Panc1 (cell line): ENCODE measurements around the gene MIA2. TPM values are rescaled to one million over a fixed set of nuclear protein-coding genes. Genes with fewer than 3 reads are reported as not detected.

Source experiments
- ATAC-seq: fragments of 200-7000 bp; cut with Tn5 transposase; 2 replicates; pipeline ENCODE4 v1.9.1; 2020; ENCODE audit warnings: mild to moderate bottlenecking, moderate library complexity
- BruUV-seq: library from RNA; stranded (reverse); fragments of 400-500 nt; replicated peaks from 2 replicates; lab custom pipeline; 2021; lab: Mats Ljungman, UMichigan
- CTCF ChIA-PET: fragments of 300-600 bp; sonication (Branson Sonifier 250); formaldehyde crosslinking; loops from one replicate; lab custom pipeline; 2022; ENCODE audit warnings: antibody characterized with exemption; lab: Charles Lee
- POLR2A ChIA-PET: fragments of 300-600 bp; sonication (Branson Sonifier 250); formaldehyde crosslinking; loops from one replicate; lab custom pipeline; 2022; ENCODE audit warnings: antibody characterized with exemption; lab: Charles Lee
- DNase-seq: peaks from one replicate; pipeline ENCODE4 v3.0.0-alpha.2; 2010; ENCODE audit warnings: low read depth, low spot score
- H3K27ac ChIP-seq: 2 replicates; pipeline ENCODE4 v1.5.1; 2011; ENCODE audit warnings: mild to moderate bottlenecking, low read length, inconsistent platforms
- H3K27me3 ChIP-seq: fragments of 200-500 bp; sonication (Bioruptor generic); 2 replicates; pipeline ENCODE4 v1.6.0; 2014; ENCODE audit warnings: low read length, inconsistent platforms; ENCODE audit not compliant: control insufficient read depth, insufficient read depth
- H3K36me3 ChIP-seq: fragments of 200-500 bp; sonication (Bioruptor generic); 2 replicates; pipeline ENCODE4 v1.5.1; 2014; ENCODE audit warnings: inconsistent platforms, mild to moderate bottlenecking, low read length, moderate library complexity; ENCODE audit not compliant: control insufficient read depth, insufficient read depth
- H3K4me1 ChIP-seq: 2 replicates; pipeline ENCODE4 v1.5.1; 2011; ENCODE audit warnings: inconsistent platforms, mild to moderate bottlenecking, low read length, moderate library complexity; ENCODE audit not compliant: control insufficient read depth, insufficient read depth
- H3K4me3 ChIP-seq, 2 experiments: 2 replicates each; pipeline ENCODE4 v1.5.1; 2011 to 2012; ENCODE audit warnings: low read depth in 2 of 2, low read length in 2 of 2, mild to moderate bottlenecking in 2 of 2, inconsistent platforms in 1 of 2, moderate library complexity in 1 of 2
- H3K9me3 ChIP-seq: fragments of 200-500 bp; sonication (Bioruptor generic); 2 replicates; pipeline ENCODE4 v1.5.1; 2014; ENCODE audit warnings: low read depth, mild to moderate bottlenecking, inconsistent platforms, low read length, moderate library complexity; ENCODE audit not compliant: control insufficient read depth, insufficient read depth
- POLR2AphosphoS5 ChIP-seq: IDR thresholded peaks from 2 replicates; pipeline ENCODE4 v1.6.1; 2012; ENCODE audit warnings: mild to moderate bottlenecking, low read depth, low read length, moderate library complexity
- SIN3A ChIP-seq: IDR thresholded peaks from 2 replicates; pipeline ENCODE4 v1.6.1; 2012; ENCODE audit warnings: low read depth, mild to moderate bottlenecking, low read length, moderate library complexity, borderline replicate concordance; ENCODE audit not compliant: insufficient read depth
- TCF7L2 ChIP-seq: IDR thresholded peaks from 2 replicates; pipeline ENCODE4 v1.6.1; 2011; ENCODE audit warnings: mild to moderate bottlenecking, low read depth, low read length, inconsistent platforms
- in situ Hi-C: cut with HindIII; loops from 2 replicates; pipeline ENCODE4 v1.10.0; 2016; ENCODE audit warnings: low sequenced_read_pairs, low pct_unique_long_range_greater_than_20kb
- intact Hi-C: fragments of 100-400 bp; cut with micrococcal nuclease; formaldehyde crosslinking; loops from one replicate; pipeline ENCODE4 v1.10.0; 2022; ENCODE audit not compliant: unreplicated experiment
- total RNA-seq: library from RNA; stranded (reverse); gene quantifications from one replicate; pipeline ENCODE4 v1.2.1, GENCODE V29; 2021; ENCODE audit not compliant: unreplicated experiment
- TF ChIP-seq, protein P1 (sequence below): fragments of 450-650 bp; IDR thresholded peaks from 2 replicates; pipeline ENCODE4 v1.5.1; 2017; ENCODE audit warnings: mild to moderate bottlenecking
- TF ChIP-seq, protein P2 (sequence below), 2 experiments: IDR thresholded peaks; 2 replicates each; pipeline ENCODE4 v1.6.1; 2011 to 2012; ENCODE audit warnings: low read depth in 2 of 2, control low read depth in 1 of 2, low read length in 1 of 2, mild to moderate bottlenecking in 1 of 2, moderate library complexity in 1 of 2; ENCODE audit not compliant: insufficient read depth in 1 of 2

Gene MIA2
- total RNA-seq, 1 experiment from 2014 or later = 19.2 TPM

DNA sequence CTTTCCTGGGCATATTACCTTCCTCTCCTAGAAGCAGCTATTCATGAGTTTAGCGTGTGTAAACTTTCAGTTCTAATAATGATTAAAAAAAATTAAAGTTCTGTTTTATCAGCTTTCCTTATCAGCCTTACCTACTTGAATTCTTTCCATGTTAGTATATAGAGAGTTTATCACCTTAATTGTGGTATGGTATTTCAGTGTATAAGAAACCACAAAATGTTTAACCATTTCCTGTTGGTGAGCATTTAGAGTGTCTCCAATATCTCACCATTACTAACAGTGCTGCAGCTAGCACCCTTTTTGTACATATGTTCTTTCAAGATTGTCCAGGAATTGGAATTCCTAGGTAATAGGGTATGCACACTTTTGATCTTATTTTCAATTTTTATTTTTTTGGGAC, 109.1 kb downstream of the MIA2 start:
- DNase-seq = no peak
- no peak for ATAC-seq
- H3K4me3 ChIP-seq = no peak overlapping the region
- intact Hi-C loops (no loop called here), in situ Hi-C loops (no loop called here)
- H3K27ac ChIP-seq = no peak overlapping the region
- POLR2A ChIA-PET = no interaction called here
- TF ChIP-seq, protein P1, sequence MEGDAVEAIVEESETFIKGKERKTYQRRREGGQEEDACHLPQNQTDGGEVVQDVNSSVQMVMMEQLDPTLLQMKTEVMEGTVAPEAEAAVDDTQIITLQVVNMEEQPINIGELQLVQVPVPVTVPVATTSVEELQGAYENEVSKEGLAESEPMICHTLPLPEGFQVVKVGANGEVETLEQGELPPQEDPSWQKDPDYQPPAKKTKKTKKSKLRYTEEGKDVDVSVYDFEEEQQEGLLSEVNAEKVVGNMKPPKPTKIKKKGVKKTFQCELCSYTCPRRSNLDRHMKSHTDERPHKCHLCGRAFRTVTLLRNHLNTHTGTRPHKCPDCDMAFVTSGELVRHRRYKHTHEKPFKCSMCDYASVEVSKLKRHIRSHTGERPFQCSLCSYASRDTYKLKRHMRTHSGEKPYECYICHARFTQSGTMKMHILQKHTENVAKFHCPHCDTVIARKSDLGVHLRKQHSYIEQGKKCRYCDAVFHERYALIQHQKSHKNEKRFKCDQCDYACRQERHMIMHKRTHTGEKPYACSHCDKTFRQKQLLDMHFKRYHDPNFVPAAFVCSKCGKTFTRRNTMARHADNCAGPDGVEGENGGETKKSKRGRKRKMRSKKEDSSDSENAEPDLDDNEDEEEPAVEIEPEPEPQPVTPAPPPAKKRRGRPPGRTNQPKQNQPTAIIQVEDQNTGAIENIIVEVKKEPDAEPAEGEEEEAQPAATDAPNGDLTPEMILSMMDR = no peak
- TF ChIP-seq SIN3A = no peak
- no peak for TF ChIP-seq POLR2AphosphoS5
- no peak for TF ChIP-seq TCF7L2
- TF ChIP-seq, protein P2, sequence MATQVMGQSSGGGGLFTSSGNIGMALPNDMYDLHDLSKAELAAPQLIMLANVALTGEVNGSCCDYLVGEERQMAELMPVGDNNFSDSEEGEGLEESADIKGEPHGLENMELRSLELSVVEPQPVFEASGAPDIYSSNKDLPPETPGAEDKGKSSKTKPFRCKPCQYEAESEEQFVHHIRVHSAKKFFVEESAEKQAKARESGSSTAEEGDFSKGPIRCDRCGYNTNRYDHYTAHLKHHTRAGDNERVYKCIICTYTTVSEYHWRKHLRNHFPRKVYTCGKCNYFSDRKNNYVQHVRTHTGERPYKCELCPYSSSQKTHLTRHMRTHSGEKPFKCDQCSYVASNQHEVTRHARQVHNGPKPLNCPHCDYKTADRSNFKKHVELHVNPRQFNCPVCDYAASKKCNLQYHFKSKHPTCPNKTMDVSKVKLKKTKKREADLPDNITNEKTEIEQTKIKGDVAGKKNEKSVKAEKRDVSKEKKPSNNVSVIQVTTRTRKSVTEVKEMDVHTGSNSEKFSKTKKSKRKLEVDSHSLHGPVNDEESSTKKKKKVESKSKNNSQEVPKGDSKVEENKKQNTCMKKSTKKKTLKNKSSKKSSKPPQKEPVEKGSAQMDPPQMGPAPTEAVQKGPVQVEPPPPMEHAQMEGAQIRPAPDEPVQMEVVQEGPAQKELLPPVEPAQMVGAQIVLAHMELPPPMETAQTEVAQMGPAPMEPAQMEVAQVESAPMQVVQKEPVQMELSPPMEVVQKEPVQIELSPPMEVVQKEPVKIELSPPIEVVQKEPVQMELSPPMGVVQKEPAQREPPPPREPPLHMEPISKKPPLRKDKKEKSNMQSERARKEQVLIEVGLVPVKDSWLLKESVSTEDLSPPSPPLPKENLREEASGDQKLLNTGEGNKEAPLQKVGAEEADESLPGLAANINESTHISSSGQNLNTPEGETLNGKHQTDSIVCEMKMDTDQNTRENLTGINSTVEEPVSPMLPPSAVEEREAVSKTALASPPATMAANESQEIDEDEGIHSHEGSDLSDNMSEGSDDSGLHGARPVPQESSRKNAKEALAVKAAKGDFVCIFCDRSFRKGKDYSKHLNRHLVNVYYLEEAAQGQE (IDR thresholded peaks at IDR 0.05; ENCODE audit: insufficient read depth in 1 of 2, low read depth in 2 of 2, low read length in 1 of 2) = no peak
- no TSS peak for BruUV-seq
- CTCF ChIA-PET = no interaction called here
- no peaks in the 10 kb centered on the region for H3K4me1 ChIP-seq
- H3K36me3 ChIP-seq = no peaks in the 10 kb centered on the region
- H3K27me3 ChIP-seq = no peaks in the 10 kb centered on the region
- no peaks in the 10 kb centered on the region for H3K9me3 ChIP-seq

DNA sequence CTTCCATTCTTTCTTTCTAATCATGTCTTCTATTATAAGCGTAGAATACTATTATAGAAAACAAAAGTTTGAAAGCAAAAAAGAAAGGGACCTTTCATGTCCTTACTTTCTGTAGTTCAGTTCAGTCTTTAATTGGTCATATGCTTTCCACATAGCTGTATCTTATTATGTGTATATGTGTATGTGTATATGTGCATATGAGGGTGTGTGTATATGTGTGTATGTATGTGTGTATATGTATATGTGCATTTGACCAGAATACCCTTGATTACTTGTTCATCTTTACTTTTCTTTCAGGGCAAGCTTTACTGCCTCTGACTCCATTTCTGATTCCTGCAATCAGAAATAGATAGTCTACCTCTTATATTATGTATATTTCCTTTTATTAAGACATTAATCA, 109.9 kb downstream of the MIA2 start:
- CTCF ChIA-PET = no interaction called here
- ATAC-seq = no peak
- H3K36me3 ChIP-seq = no peaks in the 10 kb centered on the region
- no peak for DNase-seq
- no peaks in the 10 kb centered on the region for H3K9me3 ChIP-seq
- no peak overlapping the region for H3K27ac ChIP-seq
- H3K4me1 ChIP-seq = no peaks in the 10 kb centered on the region
- TF ChIP-seq, protein P1 = no peak
- TF ChIP-seq SIN3A (no peak), POLR2AphosphoS5 (no peak), TCF7L2 (no peak)
- TF ChIP-seq, protein P2 (IDR thresholded peaks at IDR 0.05; ENCODE audit: insufficient read depth in 1 of 2, low read depth in 2 of 2, low read length in 1 of 2) = no peak
- POLR2A ChIA-PET = no interaction called here
- in situ Hi-C loops = no loop called here
- H3K27me3 ChIP-seq = no peaks in the 10 kb centered on the region
- intact Hi-C loops = no loop called here
- H3K4me3 ChIP-seq = no peak overlapping the region
- BruUV-seq = no TSS peak
